Measurements from ENCODE around the gene CLRN3. TPM values are rescaled to one million over a fixed set of nuclear protein-coding genes. Genes with fewer than 3 reads are reported as not detected.

CLRN3 gene
- total RNA-seq, 1 donor from 2014 or later, result not detected

GRCh38 chr10:127921753-127922145 is 29.0 kb upstream of the CLRN3 start:
- peaks cover 6 to 44% of the 10 kb centered on the region in 2 donors for H3K4me1 ChIP-seq
- H3K36me3 ChIP-seq, result no peaks in the 10 kb centered on the region
- no peaks in the 10 kb centered on the region for H3K27me3 ChIP-seq
- no peak for TF ChIP-seq CTCF (IDR thresholded peaks at IDR 0.05)
- H3K27ac ChIP-seq, result peak overlapping the region; percentile 90 to 92
- no peak overlapping the region for H3K4me3 ChIP-seq
- H3K9me3 ChIP-seq, result no peaks in the 10 kb centered on the region
- DNase-seq (ENCODE audit: low spot score in 2 of 2), result peak in 1 of 2 donors; percentile 63
- intact Hi-C loops (cut with DNase I), result loop anchor here (5.0 kb wide), 5 partner anchors 56 to 1674 kb away; no protein-coding TSS in a partner anchor

- peak overlapping the region; percentile 90 to 92 for H3K27ac ChIP-seq
- no peak for TF ChIP-seq CTCF (IDR thresholded peaks at IDR 0.05)
- peaks cover 6 to 44% of the 10 kb centered on the region in 2 donors for H3K4me1 ChIP-seq
- DNase-seq (ENCODE audit: low spot score in 2 of 2), result peak in 1 of 2 donors; percentile 47
- H3K36me3 ChIP-seq, result no peaks in the 10 kb centered on the region
- no peak overlapping the region for H3K4me3 ChIP-seq
- H3K27me3 ChIP-seq, result no peaks in the 10 kb centered on the region
- no peaks in the 10 kb centered on the region for H3K9me3 ChIP-seq
- intact Hi-C loops (cut with DNase I), result loop anchor here (5.0 kb wide), 5 partner anchors 56 to 1674 kb away; no protein-coding TSS in a partner anchor
Observed at GRCh38 chr10:127921075-127921752, 28.5 kb upstream of the CLRN3 start.

- Histone ChIP-seq H3K36me3 (no peaks in the 10 kb centered on the region), H3K4me1 (peaks cover 6 to 40% of the 10 kb centered on the region in 2 donors), H3K4me3 (no peak overlapping the region), H3K27me3 (no peaks in the 10 kb centered on the region), H3K9me3 (no peaks in the 10 kb centered on the region), H3K27ac (peak overlapping the region; percentile 90 to 92)
- intact Hi-C loops (cut with DNase I), result loop anchor here (1.0 to 5.0 kb wide), 6 partner anchors 13 to 1673 kb away; partner anchors contain the start of gene PTPRE
- no peak for TF ChIP-seq CTCF (IDR thresholded peaks at IDR 0.05)
- DNase-seq (ENCODE audit: low spot score in 2 of 2), result peak in 1 of 2 donors; percentile 56
Observed at GRCh38 chr10:127920306-127921074, 27.7 kb upstream of the CLRN3 start.

GRCh38 chr10:127919418-127920271 is 26.9 kb upstream of the CLRN3 start:
- DNase-seq (ENCODE audit: low spot score in 2 of 2), result peak in 1 of 2 donors; percentile 68
- intact Hi-C loops (cut with DNase I), result loop anchor here (1.0 to 5.0 kb wide), 6 partner anchors 12 to 1672 kb away; partner anchors contain the start of gene PTPRE
- peak overlapping the region; percentile 90 to 92 for H3K27ac ChIP-seq
- H3K4me1 ChIP-seq, result peaks cover 6 to 37% of the 10 kb centered on the region in 2 donors
- H3K4me3 ChIP-seq, result no peak overlapping the region
- TF ChIP-seq CTCF (IDR thresholded peaks at IDR 0.05), result peak; percentile 3 to 35 (median 26)
- H3K36me3 ChIP-seq, result no peaks in the 10 kb centered on the region
- H3K27me3 ChIP-seq, result no peaks in the 10 kb centered on the region
- no peaks in the 10 kb centered on the region for H3K9me3 ChIP-seq

- H3K4me1 ChIP-seq, result peaks cover 6 to 37% of the 10 kb centered on the region in 2 donors
Observed at GRCh38 chr10:127918572-127918971, 25.8 kb upstream of the CLRN3 start.

More at GRCh38 chr10:127918572-127918971, 25.8 kb upstream of the CLRN3 start:
- Histone ChIP-seq H3K27me3 (no peaks in the 10 kb centered on the region), H3K36me3 (no peaks in the 10 kb centered on the region), H3K9me3 (no peaks in the 10 kb centered on the region), H3K4me3 (no peak overlapping the region), H3K27ac (peak overlapping the region; percentile 90 to 92)
- intact Hi-C loops (cut with DNase I), result no loop called here
- TF ChIP-seq CTCF (IDR thresholded peaks at IDR 0.05), result no peak
- peak in 1 of 2 donors; percentile 65 for DNase-seq (ENCODE audit: low spot score in 2 of 2)
